HG02885 (cell line): Measurements from ENCODE around the gene ZKSCAN2.

Experiments
- ATAC-seq: cut with Tn5 transposase; IDR thresholded peaks from one replicate; pipeline ENCODE4 v1.9.1; 2021; ENCODE audit warnings: mild to moderate bottlenecking; ENCODE audit not compliant: unreplicated experiment, poor library complexity

ZKSCAN2 gene

DNA sequence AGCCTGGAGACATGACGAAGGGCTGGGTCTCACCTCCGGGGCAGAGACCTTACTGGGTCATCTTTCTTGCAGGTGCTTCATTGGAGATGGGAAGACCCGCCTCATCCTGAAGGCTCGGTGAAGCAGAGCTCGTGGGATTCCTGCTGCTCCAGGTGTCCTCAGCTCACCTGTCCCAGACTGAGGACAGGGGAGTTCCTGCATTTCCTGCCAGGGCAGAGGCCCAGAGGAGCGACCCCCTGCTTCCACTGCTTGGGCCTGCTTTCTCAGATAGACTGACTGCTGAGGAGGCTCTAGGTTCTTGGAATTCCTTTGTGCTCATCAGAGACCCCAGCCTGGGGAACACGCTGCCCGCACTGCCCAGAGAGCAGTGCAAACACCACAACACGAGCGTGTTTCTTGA is 29.3 kb downstream of the ZKSCAN2 start:
- ATAC-seq = no peak

DNA sequence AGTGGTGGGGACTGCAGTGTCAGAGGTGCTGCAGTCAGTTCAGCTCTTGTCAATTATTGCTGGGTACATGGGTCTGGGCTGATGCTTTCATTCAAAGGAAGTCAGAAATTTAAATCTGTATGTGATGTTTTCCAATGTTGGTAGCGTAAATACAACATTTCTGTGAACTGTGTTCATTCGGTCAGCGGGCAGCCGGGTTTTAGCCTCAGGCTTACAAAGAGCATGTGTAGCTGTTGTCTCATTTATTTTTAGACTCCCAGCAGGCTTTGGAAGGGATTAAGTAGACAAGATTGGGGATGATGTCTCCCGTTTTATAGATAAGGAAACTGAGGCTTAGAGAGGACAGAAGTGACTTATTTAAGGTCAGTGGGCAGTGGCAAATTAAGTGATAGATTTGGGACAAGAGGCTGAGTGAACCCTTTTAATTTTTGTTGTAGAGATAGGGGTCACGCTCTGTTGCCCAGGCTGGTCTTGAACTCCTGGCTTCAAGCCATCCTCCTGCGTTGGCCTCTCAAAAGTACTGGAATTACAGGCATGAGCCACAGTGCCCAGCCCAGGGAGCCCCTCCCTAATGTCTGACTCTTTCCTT is 32.8 kb downstream of the ZKSCAN2 start:
- no peak for ATAC-seq

DNA sequence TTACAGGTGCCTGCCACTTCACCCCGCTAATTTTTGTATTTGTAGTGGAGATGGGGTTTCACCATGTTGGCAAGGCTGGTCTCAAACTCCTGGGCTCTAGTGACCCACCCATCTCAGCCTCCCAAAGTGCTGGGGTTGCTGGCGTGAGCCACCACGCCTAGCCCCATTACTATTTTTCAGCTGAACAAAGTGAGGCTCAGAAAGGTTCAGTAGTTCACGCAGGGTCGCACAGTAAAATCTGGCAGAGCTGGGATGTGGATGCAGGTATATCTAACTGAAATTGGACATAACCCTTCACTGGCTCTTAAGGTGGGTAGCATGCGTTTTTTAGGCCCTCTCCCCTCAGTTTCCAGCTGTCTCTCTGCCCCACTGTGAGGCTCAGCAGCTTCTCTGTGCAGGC is 33.7 kb downstream of the ZKSCAN2 start:
- ATAC-seq = no peak

DNA sequence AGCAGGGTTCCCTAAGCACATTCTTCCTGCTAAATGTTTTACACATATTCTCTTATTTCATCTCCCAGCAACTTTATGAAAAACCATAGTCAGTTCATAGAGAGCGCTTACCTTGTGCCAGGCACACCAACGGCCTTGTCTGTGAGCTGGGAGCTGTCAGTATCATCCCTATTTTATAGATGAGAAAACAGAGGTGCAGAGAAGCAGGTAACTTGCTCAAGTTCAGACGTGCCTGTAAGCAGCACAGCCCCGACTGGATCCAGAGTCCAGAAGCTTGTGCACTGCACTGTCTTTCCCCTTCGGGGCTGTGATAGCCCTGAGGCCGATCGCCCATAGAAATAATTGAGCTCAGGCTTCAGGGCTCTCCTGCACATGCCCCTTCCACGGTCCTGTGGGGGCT is 34.7 kb downstream of the ZKSCAN2 start:
- ATAC-seq = no peak

DNA sequence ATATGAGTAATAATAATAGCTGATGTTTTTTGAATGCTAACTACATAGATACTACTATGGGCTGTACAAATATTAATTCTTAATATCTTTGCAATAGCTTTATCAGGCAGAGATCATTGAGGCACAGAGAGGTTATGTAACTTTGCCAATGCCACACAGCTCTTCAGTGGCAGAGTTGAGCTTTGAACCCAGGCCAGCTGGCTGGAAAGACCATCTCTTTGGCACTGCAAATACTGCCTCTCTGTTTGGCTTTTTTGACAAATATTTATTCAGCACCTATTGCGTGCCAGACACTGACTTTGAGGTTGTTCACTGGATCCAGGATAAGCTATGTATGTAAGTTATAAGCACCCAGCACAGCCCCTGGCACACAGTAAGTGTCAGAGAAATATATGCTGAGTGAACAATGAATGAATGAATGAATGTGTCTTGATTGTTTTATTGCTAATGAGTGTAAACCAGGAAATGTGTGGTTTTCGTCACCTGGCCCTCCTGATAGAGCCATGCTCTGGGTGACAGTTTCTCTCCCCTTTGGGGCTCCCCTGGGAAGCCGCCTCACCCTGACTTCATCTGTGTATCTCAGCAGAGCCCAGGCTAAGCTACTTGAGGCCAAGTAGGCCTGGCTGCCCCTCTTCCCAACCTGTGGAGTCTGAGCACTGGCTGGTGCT is 38.4 kb downstream of the ZKSCAN2 start:
- no peak for ATAC-seq

DNA sequence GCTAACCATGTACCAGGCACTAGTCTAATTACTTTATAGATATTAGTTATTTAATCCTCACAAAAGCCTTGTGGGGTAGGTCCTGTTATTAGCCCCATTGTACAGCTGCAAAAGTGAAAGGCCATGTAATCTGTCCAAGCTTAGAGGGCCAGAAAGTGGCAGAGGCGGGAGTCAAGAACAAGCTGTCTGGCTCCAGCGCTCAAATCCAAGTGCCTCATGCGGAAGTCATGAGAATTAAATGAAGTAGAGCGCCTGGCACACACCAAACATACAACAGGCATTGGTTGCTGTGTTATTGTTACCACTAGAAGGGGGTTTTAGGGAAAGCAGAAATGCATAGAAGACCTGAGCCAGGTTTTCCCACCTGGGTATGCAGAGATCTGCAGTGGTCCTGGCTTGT is 39.7 kb downstream of the ZKSCAN2 start:
- ATAC-seq = no peak

DNA sequence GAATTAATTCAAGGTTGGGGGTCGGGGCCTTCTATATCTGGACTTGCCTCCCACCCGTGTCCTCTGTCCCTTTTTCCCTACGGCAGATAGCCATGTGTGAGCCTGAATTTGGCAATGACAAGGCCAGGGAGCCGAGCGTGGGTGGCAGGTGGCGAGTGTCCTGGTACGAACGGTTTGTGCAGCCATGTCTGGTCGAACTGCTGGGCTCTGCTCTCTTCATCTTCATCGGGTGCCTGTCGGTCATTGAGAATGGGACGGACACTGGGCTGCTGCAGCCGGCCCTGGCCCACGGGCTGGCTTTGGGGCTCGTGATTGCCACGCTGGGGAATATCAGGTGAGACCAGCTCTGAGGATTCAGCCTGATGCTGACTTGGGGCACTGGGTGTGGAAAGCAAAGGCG is 40.5 kb downstream of the ZKSCAN2 start:
- no peak for ATAC-seq

DNA sequence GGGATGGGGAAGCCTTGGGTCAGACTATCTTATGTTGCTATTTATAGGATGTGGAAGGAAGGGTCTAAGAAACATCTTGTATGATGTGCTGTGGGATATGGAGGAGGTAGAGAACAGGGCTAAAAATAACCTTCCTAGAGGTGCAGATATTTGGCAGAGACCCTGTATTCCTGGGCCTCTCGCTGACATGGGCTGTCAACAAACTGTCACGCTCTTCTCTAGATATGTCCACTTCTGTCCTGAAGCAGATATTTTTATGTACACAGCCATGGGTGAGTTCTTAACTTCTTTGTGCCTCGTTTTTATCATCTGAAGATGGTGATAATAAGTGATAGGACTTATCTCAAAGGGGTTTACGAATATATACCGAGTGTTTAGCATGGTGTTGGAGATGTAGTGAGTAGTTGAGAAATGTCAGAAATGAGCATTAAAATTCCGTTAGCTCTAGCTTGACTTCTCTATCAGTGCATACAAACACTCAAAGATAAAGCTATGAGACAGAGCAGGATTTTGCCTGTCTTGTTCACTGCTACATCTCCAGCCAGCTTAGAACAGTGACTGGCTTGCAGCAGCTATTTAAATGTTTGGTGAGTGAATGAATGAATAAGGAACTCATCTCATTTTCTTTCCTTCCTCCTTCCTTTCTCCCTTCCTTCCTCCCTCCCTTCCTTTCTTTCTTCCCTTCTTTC is 43.8 kb downstream of the ZKSCAN2 start:
- no peak for ATAC-seq

DNA sequence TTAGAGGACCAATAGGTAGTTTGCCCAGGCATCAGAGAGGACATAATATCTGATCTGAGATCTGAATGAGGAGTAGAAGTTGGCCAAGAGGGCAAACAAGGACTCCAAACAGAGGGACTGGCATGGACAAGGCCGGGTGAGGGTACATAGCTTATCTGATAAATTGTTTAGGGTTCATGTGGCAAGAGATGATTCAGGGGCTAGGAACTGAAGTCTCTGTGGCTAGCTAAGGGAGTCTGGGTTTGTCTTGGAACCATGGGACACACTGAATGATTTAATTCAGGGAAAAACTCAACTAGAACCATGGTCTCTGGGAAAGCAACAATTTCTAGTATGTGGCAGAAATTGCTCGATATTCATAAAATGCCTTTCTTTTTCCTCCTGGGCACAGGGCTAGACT is 45.0 kb downstream of the ZKSCAN2 start:
- no peak for ATAC-seq

DNA sequence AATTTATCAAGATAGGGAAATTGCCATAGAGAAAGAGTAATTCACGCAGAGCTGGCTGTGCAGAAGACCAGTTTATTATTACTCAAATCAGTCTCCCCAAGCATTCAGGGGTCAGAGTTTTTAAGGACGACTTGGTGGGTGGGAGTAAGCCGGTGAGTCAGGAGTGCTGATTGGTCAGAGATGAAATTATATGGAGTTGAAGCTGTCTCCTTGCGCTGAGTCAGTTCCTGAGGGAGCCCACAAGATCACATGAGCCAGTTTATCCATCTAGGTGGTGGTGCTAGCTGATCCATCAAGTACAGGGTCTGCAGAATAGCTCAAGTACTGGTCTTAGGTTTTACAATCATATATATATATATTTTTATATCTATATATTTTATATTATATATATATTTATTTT is 46.9 kb downstream of the ZKSCAN2 start:
- ATAC-seq = no peak

DNA sequence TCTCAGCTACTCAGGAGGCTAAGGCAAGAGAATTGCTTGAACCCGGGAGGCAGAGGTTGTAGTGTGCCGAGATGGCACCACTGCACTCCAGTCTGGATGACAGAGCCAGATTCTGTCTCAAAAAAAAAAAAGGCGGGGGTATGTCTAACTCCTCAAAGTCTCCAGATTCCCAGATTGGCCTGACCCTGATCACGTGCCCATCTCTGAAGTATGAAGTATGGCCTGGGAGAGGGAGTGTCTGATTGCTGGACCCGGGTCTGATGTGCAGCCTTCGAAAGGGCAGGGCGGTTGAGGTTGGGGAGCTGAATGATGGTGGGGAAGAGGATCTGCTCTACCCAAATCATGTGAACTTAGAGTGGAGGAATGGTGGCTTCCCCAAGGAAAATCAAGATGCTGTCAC is 58.2 kb downstream of the ZKSCAN2 start:
- no peak for ATAC-seq

DNA sequence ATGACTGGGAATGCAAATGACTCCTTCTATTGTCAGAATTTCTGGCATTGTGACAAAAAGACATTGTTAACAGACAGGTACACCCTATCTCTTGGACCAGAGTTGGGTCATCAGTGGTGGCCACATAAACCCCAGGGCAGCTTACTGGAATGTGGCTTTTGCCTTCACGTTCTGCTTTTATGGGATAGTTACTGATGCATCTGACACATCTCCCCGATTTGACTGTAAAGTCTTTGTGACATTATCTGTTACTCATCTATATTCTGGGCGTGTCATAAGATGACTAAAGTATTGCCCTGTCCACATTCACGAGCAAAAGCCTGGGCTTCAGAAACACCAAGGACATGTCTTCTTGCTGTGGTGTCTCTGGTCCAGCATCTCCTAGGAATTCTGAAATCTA is 59.6 kb downstream of the ZKSCAN2 start:
- no peak for ATAC-seq

DNA sequence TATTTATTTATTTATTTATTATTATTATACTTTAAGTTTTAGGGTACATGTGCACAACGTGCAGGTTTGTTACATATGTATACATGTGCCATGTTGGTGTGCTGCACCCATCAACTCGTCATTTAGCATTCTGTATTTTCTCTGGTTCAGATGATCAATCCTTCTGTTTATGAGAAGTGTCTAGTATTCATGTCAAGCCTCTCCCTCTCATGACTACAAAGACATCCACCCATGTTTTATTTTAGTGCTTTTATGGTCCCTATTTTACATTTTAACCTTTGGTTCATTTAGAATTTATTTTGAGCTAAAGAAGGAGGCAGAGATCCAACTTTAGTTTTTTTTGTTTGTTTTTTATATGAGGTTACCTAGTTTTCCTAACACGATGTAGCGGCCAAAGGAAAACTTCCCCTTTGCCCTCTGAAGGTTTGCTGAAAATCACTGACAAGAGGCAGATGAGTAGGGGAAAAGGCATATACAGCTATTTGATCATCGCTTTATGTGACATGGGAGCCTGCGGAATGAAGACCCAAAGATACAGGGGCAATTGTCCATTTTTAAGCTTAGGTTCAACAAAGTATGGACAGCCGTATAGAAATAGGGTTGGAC is 63.3 kb downstream of the ZKSCAN2 start:
- no peak for ATAC-seq

DNA sequence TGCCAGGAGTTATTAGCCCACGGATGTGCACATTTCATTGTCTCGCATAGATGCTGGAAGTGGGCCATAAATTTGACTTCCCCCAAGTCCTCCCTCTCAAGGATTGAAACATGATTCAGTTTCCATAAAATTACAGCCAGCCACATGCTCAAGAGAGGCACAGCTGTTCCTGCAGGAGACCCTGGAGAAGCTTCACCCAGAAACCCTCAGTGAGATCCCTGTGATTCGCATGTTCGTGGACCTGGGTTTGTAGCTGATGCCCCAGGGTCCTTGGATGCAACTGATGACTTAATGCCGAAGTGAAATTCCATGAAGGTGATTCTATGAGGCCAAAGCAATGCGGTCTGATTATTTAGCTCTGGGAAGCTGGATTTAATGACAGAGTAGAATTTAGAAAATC is 65.5 kb downstream of the ZKSCAN2 start:
- ATAC-seq = no peak

DNA sequence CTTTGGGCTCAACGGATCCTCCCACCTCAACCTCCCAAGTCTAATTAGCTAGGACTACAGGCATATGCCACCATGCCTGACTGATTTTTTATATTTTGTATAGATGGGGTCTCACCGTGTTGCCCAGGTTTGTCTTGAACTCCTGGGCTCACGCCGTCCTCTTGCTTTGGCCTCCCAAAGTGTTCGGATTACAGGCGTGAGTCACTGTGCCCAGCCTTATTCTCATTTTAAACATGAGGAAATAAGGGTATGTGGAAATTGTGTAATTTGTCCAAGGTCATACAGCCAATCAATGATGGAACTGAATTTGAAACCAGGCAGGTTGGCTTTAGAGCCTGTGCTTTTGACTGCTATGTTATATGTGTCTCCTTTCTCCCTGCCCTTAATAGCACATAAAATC is 68.3 kb downstream of the ZKSCAN2 start:
- ATAC-seq = no peak

DNA sequence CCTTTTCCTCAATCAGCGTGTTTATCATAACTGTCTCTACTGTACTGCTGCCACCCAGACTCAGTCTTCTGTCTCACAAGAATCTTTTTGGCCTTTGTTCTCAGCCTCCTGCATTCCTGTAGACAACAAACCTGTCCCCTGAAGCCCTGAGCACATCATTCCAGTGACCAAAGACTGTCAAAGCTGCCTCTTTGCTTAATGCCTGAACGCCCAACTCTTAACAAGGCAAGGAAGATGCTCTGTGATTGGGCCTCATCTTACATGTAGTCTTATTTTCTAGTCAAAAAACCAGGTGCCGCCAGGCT is 70.2 kb downstream of the ZKSCAN2 start:
- ATAC-seq = no peak
